GM18951 (cell line): ENCODE measurements around the gene ATL1.
A peak's percentile ranks its signal among the peaks of the same experiment; 100 is the strongest.
"Not testable (repeated sequence)": the region's sequence is repeated elsewhere in the genome, so short reads cannot be mapped to it uniquely, and the experiment has no call there.

Source experiments
- POLR2A ChIP-seq: IDR thresholded peaks from 4 replicates; pipeline ENCODE4 v1.6.1; 2011; ENCODE audit warnings: mild to moderate bottlenecking; ENCODE audit not compliant: insufficient read length, insufficient read depth; ENCODE audit errors: extremely low read depth
- in situ Hi-C: fragments of 300-500 bp; cut with MboI; formaldehyde crosslinking; loops from one replicate; pipeline ENCODE4 v1.12.0; 2022; ENCODE audit warnings: low sequenced_read_pairs, mixed read lengths, inconsistent platforms; ENCODE audit not compliant: unreplicated experiment

Gene ATL1

DNA sequence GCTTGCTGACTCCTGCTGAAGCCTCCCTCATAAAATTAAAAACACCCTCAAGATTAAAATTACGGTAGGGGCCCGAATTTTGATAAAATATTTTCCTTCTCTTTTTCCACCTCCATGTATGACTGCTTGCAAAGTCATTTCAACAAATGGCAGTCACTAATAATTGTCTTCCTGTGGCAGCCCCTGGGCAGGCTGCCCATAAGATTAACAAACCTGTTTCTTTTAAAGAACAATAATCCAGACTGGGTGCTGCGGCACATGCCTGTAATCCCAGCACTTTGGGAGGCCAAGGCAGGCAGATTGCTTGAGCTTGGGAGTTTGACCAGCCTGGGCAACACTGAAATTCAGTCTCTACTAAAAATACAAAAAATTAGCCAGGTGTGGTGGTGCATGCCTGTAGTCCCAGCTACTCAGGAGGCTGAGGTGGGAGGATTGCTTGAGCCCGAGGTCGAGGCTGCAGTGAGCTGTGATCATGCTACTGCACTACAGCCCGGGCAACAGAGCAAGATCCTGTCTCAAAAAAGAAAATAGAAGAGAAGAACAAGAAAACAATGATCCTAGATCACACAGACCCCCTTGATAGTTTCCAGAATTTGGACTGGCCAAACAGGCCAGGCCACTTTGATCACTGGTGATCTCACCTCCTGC lies 99.5 kb downstream of the ATL1 start:
- in situ Hi-C loops: no loop called here
- no peak for TF ChIP-seq POLR2A

DNA sequence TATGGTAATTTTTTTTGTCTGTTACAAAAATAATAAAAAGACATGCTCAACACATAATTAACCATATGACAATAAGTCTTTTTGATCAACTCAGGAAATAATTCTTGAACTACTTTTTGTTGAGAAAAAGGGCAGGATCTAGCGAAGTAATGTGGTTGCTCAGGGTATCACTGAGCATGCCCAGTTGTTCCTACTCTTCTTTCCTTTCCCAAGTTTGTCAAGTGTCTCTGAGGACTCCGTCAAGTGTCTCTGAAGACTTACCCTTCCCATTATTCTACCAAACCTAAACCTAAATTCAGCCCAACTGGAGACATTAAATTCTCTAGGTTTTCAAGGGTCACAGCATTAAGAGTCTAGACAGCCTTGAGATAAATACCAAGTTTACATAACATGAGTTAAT lies 104.6 kb downstream of the ATL1 start:
- in situ Hi-C loops: not testable (repeated sequence)

DNA sequence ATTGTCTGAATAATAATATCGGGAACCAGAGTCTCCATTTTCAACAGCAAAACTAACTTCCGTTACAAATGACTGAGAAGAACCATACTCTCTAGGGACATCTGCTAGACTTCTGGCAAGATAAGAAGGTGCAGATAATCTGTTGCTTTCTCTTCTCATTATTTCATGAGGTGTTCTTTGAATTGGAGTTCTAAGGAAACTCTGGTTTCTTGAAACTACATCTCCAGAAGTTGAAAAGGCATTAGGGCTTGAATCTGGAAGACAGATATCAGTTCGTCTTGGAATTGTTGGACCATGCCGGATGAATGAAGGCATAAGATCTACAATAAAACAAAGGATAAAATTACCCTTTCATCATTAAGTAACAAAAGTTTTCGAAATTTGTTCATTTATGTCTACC lies 105.4 kb downstream of the ATL1 start:
- in situ Hi-C loops: not testable (repeated sequence)

DNA sequence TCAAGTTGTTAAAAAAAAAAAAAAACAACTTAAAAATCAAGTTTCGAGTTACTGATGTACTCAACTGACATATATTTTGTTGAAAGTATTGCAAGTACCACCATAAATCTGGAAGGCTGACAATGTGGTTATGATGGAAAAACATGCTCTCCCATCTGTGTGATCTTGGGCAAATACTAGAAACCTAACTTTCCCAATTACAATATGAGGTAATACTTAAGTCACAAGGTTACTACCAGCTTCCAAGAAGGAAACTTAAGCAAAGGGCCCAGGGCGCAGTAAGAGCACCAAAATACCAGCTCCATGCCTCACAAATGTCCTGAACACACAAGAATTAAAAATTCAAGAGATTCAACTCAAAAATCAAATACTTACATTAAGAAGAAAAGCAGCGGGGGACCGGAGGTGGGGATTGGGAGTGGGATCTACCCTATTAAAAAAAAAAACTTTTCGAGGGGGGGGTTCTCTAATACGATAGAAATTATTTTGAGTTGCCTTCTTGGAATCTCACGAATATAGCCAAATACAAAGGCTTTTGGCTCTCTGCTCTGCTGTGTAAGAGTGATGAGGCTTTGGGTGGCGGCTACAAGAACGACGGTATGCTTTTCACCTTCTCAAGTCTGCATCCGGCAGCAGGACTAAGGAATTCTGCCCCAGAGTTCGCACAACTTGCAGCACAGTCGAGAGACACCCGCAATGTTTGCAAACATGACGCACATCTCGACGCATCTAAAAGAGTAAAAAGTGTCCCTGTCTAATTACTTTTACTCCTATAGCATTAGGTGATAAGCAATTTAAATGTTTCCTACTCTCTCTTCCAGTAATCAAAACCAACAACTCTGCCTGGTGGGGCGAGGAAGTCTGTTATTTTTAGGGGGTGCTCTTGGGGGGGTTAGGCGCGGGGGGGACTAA lies 107.1 kb downstream of the ATL1 start:
- in situ Hi-C loops: no loop called here
- TF ChIP-seq POLR2A: no peak

DNA sequence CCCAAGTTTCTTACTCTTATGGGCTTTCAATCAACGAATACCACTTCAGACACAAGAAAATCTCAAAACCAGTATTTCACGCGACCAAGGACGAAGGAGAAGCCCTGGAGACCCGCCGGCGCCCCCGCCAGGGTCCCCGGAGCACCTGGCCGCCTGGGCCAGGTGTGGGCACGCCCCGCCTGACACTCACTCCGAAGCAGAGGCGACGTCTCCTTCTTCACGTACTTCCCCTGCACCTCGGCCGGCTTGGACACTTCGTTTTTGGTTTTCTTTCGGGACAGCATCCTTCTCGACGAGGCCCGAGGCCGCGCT lies 107.7 kb downstream of the ATL1 start:
- in situ Hi-C loops: no loop called here
- no peak for TF ChIP-seq POLR2A

DNA sequence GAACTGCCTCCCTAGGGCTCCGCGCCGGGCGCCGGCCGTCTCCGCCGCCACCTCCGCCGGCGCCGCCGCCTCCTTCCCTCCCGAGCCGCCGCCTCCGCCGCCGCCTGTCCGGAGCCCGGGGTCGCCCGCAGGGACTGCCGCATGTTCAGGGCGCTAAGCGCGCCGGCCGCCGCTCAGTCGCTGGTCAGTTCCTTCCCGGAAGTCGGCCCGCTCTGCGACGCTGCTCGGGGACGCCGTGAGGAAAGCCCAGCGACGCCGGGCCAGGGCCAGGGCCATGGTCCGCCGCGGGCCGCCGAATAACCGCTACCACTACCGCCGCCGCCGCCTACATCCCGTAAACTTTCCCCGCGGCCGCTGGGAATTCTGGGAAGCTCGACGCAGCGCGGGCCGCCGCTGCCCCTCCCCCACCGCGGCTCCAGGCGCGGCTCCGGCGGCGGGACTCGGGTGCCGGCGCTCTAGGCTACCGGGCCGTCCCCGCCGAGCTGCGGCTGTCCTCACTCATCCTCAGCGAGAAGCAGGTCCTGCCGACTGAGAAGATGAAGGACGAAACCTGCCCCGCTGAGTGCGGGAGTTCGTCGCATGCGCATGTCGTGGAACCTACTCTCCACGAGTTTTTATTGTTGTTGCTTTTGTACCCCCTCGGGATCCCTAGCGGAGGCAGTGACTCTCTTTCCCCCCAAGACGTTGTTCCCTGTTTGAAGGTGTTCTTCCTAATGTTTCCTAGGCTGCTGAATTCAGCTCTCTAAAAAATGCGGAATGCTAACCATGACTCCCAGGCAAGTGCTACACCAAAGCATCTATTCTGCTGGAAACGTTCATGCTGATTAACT lies 108.3 kb downstream of the ATL1 start, which contains the start of gene SAV1:
TSS of gene SAV1 (minus strand) at position 311 of the 830 bp plus-strand sequence. CDS start 339 bp downstream, outside the sequence.
- TF ChIP-seq POLR2A: peak; percentile 68
- in situ Hi-C loops: no loop called here

DNA sequence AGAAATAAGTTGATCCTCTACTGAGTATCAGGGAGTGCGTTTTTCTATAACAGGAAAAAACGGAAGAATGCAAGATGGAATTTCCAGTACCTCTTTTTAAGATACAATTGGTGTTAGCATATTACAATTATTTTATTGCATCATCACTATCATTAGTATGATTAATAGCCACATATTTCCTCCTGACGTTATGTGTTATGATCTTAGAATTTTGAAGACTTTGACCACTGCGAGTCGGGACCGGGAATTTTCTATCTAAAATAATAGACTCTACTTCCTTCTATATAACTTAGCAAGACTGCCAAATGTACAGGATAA lies 108.8 kb downstream of the ATL1 start:
- no peak for TF ChIP-seq POLR2A
- in situ Hi-C loops: no loop called here

DNA sequence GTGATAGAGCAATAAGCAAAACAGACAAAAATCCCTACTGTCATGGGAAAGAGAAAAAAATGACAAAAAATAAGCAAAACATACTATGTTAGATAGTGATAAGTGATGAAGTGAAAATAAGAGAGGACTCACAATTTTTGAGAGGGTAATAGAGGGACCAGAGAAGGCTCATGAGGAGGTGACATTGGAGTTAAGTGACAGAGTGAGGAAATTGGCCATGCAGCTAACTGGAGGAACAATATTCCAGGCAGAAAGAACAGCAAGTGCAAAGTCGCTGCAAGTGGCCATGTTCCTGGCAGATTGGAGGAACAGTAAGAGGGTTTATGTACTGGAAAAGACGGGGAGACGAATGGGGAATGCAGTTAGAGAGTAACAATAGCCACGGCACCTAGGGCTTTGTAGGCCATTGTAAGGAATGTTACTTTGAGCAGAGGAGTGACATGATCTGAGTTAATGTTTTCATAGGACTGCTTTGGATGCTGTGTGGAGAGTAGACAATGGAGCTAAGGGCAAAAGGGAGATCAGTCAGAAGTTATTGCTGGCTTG lies 109.6 kb downstream of the ATL1 start:
- in situ Hi-C loops: no loop called here
- no peak for TF ChIP-seq POLR2A

DNA sequence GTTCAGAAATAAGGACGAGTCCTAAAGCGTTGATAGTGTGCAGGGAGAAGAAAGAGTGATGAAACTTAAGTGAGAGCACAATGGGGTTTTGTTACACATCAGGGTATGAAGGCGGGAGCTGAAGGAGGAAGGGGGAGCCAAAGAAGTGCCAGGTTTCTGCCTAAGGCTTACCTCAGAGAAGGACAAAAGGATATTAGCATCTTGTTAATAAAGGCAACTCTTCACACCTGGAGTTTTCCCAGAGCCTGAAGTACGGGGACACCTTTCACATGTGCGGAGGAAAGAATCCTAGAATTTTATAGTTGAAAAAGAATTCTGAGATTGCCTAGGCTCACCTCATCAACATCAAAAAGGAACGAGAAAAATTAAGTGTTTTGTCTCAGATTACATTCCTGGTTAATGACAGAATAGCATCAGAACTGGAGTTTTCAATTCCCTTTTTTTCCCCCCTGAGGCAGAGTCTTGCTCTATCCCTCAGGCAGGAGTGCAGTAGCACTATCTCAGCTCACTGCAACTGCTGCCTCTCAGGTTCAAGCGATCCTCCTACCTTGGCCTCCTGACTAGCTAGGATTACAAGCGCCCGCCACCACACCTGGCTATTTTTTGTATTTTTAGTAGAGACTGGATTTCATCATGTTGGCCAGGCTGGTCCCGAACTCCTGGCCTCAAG lies 110.4 kb downstream of the ATL1 start:
- in situ Hi-C loops: no loop called here
- no peak for TF ChIP-seq POLR2A

DNA sequence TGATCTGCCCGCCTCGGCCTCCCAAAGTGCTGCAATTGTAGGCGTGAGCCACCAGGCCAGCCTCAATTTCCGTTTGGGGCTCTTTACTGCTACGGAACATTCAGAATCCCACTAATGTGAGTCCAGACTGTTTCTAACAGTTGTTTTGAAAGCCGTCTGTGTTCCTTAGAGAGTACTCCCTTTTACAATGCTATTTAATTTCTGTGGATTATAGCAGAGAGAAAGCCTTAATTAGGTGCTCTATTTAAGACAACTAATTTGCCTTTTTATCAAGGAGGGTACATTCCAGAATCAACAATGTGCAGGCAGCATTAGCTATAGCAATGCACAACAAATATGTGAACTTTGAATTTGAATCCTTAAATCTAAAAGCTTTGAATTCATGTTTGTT lies 110.9 kb downstream of the ATL1 start:
- in situ Hi-C loops: no loop called here

DNA sequence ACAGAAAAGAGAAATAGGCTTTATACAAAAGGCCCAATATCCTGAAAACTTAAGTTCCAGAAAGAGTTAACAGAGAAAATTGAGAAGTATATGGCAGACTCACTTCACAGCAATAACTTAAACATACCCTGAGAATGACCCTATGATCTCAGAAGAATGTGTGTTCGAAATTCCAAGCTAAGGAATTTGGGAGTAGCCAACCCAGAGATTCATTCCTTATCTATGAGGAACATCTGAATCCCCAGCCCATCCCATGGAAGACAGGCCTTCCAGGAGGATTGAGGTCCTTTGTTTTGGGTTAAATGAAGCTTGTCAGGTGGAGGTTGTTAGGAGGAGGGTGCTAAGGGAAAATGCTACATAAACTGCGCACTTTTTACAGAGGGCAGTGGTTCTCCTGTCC lies 115.7 kb downstream of the ATL1 start:
- in situ Hi-C loops: no loop called here
- TF ChIP-seq POLR2A: no peak

More for the DNA sequence above, 110.9 kb downstream of the ATL1 start:
- no peak for TF ChIP-seq POLR2A

DNA sequence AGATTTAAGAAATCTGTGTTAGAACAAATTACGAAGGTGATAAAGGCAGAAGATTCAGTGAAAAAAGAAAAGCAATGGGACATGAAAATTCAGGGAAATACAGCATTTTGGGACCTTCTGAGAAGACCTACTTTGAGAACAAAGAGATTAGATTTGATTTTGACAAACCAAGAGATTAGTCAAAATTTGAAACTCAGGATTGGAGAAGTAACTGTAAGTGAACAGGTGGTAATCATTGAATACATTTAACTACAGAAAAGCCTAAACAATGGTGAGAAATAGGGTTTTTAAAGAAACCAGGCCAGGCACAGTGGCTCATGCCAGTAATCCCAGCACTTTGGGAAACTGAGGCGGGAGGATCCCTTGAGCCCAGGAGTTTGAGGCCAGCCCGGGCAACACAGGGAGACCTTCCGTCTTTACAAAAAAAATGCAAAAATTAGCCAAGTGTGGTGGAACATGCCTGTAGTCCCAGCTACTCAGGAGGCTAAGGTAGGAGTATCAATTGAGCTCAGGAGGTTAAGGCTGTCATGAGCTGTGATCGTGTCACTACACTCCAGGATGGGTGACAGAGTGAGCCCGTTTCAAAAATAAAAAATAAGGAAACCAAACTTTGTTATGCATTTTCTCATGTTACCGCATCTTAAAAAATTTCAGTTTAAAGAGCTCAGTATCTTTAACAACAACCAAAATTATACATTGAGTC lies 117.0 kb downstream of the ATL1 start:
- TF ChIP-seq POLR2A: no peak
- in situ Hi-C loops: no loop called here

DNA sequence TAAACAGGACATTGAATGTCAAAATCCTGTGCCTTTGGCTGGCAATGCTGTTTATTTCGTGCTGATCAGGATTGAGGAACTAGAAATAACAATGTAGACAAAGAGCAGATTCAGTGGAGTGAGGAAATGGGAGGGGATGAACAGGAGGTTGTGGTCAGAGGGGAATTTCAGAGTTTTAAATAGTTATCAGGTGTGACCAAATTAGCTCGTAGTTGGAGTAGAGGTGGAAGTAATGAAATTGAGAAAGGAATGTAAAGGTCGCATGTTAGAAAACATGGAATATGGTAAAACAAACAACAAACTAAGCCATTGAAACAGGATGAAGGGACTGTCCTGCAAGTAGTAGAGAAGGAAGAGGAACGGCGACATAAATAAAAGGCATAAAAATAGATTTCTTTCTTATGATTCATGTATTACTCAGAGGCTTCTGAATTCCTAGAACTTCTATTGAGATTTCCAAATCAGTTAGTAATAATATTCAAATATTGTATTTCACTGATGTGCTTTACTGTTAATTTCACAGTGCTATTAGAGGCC lies 117.7 kb downstream of the ATL1 start:
- in situ Hi-C loops: no loop called here
- no peak for TF ChIP-seq POLR2A
